GM10266 (cell line): ENCODE measurements around the gene DUSP15.

ENCODE experiments used
- DNase-seq: peaks from one replicate; pipeline ENCODE4 v3.0.0; 2012; ENCODE audit errors: extremely low spot score
- TF ChIP-seq, protein P1 (sequence below): IDR thresholded peaks from 2 replicates; pipeline ENCODE4 v1.5.1; 2012; ENCODE audit warnings: mild to moderate bottlenecking, low read depth; ENCODE audit not compliant: control insufficient read depth, insufficient read depth; ENCODE audit errors: missing control alignments

Gene DUSP15

DNA sequence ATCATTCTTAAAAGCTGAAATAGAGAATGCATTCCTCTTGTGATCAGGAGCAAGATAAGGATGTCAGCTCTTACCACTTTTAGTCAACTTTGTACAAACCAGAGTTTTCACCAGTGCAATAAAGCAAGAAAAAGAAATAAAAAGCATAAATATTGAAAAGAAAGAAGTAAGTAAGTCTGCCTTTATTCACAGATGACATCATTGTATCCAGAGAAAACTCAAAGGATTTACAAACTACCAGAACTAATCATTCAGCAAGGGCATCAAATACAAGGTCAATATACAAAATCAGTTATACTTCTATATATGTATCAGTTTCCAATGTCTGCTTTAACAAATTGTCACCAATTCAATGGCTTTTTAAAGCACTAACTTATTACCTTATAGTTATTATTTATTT, 13.5 kb upstream of the DUSP15 start:
- TF ChIP-seq, protein P1, sequence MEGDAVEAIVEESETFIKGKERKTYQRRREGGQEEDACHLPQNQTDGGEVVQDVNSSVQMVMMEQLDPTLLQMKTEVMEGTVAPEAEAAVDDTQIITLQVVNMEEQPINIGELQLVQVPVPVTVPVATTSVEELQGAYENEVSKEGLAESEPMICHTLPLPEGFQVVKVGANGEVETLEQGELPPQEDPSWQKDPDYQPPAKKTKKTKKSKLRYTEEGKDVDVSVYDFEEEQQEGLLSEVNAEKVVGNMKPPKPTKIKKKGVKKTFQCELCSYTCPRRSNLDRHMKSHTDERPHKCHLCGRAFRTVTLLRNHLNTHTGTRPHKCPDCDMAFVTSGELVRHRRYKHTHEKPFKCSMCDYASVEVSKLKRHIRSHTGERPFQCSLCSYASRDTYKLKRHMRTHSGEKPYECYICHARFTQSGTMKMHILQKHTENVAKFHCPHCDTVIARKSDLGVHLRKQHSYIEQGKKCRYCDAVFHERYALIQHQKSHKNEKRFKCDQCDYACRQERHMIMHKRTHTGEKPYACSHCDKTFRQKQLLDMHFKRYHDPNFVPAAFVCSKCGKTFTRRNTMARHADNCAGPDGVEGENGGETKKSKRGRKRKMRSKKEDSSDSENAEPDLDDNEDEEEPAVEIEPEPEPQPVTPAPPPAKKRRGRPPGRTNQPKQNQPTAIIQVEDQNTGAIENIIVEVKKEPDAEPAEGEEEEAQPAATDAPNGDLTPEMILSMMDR = no peak
- DNase-seq = no peak

DNA sequence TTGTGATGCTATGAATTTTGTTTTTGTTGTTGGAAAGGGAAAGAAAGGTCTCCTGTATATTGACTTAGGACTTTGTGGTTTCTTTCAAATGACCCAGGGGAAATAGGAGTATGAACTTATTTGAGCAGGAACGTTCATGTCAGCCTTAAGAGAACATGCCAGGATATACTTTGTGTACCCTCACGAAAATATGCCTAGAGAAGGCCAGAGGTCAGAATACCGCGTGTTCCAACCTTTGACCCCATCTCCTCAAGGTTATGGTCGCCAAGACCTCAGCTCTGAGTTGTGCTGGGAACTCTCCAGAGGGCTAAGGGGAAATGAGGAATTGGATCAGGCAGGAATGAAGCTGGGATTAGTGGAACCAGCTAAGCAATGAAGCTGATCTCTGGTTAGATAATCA, 11.6 kb upstream of the DUSP15 start:
- DNase-seq = no peak
- TF ChIP-seq, protein P1 = no peak

DNA sequence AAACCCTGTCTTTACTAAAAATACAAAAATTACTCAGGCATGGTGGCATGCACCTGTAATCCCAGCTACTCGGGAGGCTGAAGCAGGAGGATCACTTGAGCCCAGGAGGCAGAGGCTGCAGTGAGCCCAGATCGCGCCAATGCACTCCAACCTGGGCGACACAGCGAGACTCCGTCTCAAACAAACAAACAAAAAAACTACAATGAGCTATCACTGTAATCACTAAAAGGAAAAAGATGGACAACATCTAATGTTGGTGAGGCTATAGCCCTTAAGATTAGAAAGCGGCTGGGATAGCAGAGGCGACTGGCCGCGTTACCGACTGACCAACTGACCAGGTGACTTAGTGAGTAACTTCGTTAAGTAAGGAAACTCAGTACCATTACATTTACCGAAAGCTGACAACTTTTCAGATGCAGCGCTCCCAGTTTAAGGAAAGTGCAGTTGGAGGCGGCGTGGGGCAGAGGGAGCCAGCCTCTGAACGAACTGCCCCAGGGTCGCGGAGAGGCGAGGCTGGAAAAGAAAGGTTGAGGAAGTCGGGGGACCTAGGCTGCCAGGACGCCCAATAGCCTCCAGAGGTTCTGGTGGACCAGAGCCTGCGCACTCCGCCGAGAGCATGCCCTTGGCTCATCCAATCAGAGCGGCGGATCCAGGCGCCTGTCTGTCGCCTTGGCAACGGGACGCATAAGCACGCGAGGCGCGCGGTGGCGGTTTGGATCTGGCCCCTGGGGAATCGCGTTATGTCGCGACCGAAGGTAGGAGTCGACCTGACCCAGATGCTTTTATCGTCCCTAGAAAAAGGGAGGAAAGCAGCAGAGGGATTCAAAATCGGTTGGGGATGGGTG, 9.0 kb upstream of the DUSP15 start:
- peak; percentile 89 for DNase-seq
- TF ChIP-seq, protein P1 = no peak

DNA sequence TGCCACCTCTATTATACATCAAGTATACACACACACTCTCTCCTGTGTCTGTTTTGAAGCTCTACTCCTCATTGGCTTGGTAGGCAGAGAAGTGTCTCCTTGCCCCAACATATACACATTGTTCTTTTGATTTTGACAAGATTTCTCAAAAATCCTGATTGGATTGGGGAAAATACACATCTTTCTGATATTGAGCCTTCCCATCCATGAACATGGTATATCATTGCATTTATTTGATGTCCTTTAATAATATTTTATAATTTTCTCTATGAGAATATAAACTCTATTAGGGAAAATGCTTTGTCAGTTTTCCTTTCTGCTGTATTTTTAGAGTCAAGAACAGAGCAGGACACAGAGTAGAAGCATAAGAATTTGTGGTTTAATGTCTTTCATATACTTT, 7.4 kb upstream of the DUSP15 start:
- TF ChIP-seq, protein P1 = no peak
- DNase-seq = no peak

DNA sequence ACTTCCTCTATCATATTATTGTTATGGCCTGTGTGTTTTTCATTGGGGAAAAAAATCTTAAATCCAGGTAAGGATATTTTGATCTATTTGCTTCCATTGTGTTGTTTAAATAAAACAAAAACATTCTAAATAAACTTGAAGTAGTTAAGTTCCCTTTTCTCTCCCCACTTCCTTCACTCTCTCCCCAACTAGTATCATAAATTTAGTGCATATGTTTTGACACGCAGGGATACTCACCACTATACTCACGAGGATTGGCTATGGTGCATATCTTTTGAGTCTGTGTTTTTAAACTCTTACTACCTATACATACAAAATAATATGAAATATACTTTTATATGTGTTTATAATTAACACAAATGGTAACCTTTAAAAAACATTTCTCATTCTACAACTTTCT, 5.3 kb upstream of the DUSP15 start:
- TF ChIP-seq, protein P1 = no peak
- DNase-seq = no peak

DNA sequence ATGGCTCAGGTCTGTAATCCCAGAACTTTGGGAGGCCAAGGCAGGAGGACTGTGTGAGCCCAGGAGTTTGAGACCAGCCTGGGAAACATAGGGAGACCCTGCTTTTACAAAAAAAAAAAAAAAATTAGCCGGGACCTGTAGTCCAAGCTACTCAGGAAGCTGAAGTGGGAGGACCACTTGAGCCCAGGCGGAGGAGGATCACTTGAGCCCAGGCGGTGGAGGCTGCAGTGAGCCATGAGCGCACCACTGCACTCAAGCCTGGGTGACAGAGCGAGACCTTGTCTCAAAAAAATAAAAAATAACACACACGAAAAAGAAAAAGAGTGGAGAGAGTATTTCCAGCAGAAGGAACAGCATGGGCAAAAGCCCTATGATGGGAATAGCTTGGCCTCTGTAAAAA, 2.1 kb upstream of the DUSP15 start:
- no peak for DNase-seq
- TF ChIP-seq, protein P1 = no peak

DNA sequence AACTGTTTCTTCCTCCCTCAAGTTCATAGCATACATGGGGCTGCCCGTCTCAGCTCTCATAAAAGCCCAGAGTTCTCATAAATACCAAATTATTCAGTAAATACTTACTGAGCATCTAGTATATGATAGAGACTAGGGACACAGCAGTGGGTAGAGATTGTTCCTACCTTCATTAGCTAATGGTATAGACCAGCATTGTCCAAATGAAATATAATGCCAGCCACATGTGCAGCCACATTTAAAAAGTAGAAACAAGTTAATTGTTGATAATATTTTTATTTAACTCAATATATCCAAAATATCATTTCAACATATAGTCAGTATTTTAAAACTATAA, 1.3 kb upstream of the DUSP15 start:
- no peak for DNase-seq
- TF ChIP-seq, protein P1 = no peak
